GM12891 (cell line): ENCODE data around the gene GAS7.

Source experiments
- POLR2A ChIP-seq: IDR thresholded peaks from 2 replicates; pipeline ENCODE4 v1.6.1; 2011; ENCODE audit warnings: low read depth, low read length, control low read depth
- POU2F2 ChIP-seq: IDR thresholded peaks from 2 replicates; pipeline ENCODE4 v1.6.1; 2011; ENCODE audit warnings: low read depth, mild to moderate bottlenecking, control low read depth, low read length, moderate library complexity
- SPI1 ChIP-seq: IDR thresholded peaks from 2 replicates; pipeline ENCODE4 v1.6.1; 2011; ENCODE audit warnings: low read depth, low read length, control low read depth
- TAF1 ChIP-seq: IDR thresholded peaks from 2 replicates; pipeline ENCODE4 v1.6.1; 2011; ENCODE audit warnings: low read depth, low read length, control low read depth

DNA sequence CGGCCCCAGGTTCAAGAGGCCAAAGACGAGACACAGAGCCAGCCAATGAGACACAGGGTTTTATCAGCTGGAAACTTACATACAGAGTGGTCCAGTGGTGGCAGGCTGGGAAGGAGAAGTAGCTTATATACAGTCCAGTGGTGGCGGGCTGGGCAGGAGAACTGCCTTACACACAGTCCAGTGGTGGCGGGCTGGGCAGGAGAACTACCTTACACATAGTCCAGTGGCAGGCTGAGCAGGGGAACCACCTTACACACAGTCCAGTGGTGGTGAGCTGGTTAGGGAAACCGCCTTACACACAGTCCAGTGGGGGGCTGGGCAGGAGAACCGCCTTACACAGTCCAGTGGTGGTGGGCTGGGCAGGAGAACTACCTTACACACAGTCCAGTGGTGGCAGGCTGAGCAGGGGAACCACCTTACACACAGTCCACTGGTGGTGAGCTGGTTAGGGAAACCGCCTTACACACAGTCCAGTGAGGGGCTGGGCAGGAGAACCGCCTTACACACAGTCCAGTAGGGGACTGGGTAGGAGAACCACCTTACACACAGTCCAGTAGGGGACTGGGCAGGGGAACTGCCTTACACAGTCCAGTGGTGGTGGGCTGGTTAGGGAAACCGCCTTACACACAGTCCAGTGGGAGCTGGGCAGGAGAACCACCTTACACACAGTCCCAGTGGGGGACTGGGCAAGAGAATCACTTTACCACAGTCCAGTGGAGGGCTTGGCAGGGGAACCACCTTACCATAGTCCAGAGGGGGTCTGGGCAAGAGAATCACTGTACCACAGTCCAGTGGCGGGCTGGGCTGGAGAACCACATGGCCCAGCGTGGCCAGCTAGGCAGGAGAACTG lies 90.9 kb downstream of the GAS7 start:
- TF ChIP-seq POLR2A (no peak), TAF1 (no peak), SPI1 (no peak), POU2F2 (no peak)
